ENCODE results near the gene NSUN7. TPM values are rescaled to one million over a fixed set of nuclear protein-coding genes. Genes with fewer than 3 reads are reported as not detected.

Gene NSUN7
- total RNA-seq, 2 donors from 2014 or later, result 12.6 to 14.3 TPM

DNA sequence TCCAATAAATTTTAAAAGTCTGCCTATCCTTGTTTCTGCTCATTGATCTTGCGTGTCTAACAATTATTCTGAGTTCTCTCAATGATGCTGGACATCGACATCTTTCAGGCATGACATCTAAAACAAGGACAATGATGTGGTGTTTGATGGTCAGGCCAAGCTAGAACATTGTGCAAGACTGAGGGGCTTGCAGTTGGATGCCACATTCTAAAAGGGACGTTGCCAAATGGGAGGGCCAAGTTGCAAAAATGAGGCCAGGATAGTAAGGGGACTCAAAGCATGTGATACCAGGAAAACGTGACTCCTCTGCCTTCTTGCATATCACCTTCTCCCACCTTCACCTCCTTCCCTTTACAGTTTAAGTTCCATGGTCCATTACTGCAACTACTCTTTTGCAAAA is 29.4 kb upstream of the NSUN7 start:
- Histone ChIP-seq H3K27ac (no peak overlapping the region), H3K4me1 (replicated peaks) (no peaks in the 10 kb centered on the region), H3K9me3 (no peaks in the 10 kb centered on the region), H3K4me3 (no peak overlapping the region), H3K27me3 (replicated peaks; ENCODE audit: insufficient read depth) (no peaks in the 10 kb centered on the region), H3K36me3 (no peaks in the 10 kb centered on the region)
- DNase-seq (ENCODE audit: low spot score), result no peak
- TF ChIP-seq POLR2A (IDR thresholded peaks at IDR 0.05) (no peak), POLR2AphosphoS5 (IDR thresholded peaks at IDR 0.05) (no peak)
- TF ChIP-seq, protein P1, sequence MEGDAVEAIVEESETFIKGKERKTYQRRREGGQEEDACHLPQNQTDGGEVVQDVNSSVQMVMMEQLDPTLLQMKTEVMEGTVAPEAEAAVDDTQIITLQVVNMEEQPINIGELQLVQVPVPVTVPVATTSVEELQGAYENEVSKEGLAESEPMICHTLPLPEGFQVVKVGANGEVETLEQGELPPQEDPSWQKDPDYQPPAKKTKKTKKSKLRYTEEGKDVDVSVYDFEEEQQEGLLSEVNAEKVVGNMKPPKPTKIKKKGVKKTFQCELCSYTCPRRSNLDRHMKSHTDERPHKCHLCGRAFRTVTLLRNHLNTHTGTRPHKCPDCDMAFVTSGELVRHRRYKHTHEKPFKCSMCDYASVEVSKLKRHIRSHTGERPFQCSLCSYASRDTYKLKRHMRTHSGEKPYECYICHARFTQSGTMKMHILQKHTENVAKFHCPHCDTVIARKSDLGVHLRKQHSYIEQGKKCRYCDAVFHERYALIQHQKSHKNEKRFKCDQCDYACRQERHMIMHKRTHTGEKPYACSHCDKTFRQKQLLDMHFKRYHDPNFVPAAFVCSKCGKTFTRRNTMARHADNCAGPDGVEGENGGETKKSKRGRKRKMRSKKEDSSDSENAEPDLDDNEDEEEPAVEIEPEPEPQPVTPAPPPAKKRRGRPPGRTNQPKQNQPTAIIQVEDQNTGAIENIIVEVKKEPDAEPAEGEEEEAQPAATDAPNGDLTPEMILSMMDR (IDR thresholded peaks at IDR 0.05), result no peak
- 74% methylated on average over 4 of the region's 4 CpGs for WGBS
- intact Hi-C loops (cut with DNase I), result no loop called here

DNA sequence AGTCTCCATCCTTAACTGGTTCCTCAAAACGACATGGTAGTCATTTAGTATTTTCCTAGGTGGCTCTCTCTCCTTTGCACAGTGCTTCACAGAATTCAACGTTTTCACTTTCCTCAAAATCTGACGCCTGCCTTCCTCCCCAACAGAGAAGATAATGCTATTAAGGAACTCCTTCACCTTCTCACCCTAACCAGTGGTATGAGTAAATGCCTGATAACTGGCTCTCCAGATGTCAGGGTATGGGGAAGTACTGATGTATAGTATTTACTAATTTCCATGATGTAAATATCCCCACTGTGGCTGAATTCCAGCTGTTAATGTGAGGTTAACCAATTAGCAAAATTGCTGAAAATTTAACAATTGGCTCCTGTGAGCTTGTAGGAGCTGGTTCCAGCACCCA is 28.8 kb upstream of the NSUN7 start:
- Histone ChIP-seq H3K4me1 (replicated peaks) (no peaks in the 10 kb centered on the region), H3K36me3 (no peaks in the 10 kb centered on the region), H3K27me3 (replicated peaks; ENCODE audit: insufficient read depth) (no peaks in the 10 kb centered on the region), H3K27ac (no peak overlapping the region), H3K4me3 (no peak overlapping the region), H3K9me3 (no peaks in the 10 kb centered on the region)
- TF ChIP-seq POLR2AphosphoS5 (IDR thresholded peaks at IDR 0.05) (no peak), POLR2A (IDR thresholded peaks at IDR 0.05) (no peak)
- TF ChIP-seq, protein P1 (IDR thresholded peaks at IDR 0.05), result no peak
- WGBS, result 47% methylated on average over 3 of the region's 3 CpGs
- intact Hi-C loops (cut with DNase I), result no loop called here
- no peak for DNase-seq (ENCODE audit: low spot score)

DNA sequence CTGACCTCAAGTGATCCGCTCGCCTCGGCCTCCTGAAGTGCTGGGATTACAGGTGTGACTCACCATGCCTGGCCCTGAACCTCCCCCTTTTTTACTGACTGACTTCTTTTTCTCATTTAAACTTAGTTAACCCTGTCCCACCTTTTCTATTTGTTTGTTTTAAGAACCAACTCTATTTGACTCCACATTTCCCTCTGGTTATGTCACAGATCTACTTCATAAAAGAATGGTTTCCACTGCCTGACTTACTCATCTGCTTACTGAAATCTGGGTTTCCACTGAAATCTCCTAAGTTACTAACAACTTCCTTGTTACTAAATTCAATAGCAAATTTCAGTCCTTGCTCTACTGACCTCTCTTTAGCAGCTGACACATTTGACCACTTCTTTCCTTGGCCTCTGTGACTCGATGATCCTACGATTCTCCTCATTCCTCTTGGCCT is 28.0 kb upstream of the NSUN7 start:
- H3K4me3 ChIP-seq, result no peak overlapping the region
- DNase-seq (ENCODE audit: low spot score), result no peak
- no peaks in the 10 kb centered on the region for H3K4me1 ChIP-seq (replicated peaks)
- no peaks in the 10 kb centered on the region for H3K36me3 ChIP-seq
- H3K9me3 ChIP-seq, result no peaks in the 10 kb centered on the region
- H3K27ac ChIP-seq, result no peak overlapping the region
- no peaks in the 10 kb centered on the region for H3K27me3 ChIP-seq (replicated peaks; ENCODE audit: insufficient read depth)
- 94% methylated on average over 5 of the region's 5 CpGs for WGBS
- intact Hi-C loops (cut with DNase I), result no loop called here
- no peak for TF ChIP-seq POLR2AphosphoS5 (IDR thresholded peaks at IDR 0.05)
- TF ChIP-seq POLR2A (IDR thresholded peaks at IDR 0.05), result no peak
- TF ChIP-seq, protein P1 (IDR thresholded peaks at IDR 0.05), result no peak

DNA sequence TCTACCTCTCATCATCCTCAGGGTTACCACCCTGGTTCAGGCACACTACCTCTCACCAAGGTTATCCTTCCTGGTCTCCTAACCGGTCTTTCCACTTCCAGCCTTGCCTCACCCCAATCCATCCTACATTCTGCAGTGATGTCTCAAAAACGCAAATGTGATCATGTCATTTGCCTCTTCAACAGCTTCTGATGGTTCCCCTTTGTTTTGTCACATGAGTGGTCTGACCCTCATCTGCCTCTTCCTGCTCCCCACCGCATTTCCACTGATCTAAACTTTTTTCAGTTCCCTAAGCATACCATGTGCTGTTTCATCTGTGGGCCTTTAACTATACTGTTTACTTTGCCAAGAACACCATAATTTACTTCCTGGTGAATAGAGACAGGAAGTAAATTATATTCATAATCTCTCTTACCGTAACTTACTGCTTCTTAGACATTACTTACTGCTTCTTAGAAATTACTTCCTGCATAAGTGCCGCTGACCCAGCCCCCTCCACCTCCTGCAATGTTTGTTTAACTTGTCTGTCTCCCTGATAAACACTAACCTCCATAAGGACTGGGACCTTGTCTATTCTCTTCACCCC is 27.1 kb upstream of the NSUN7 start:
- Histone ChIP-seq H3K4me3 (no peak overlapping the region), H3K9me3 (no peaks in the 10 kb centered on the region), H3K4me1 (replicated peaks) (no peaks in the 10 kb centered on the region), H3K27ac (no peak overlapping the region), H3K36me3 (no peaks in the 10 kb centered on the region), H3K27me3 (replicated peaks; ENCODE audit: insufficient read depth) (no peaks in the 10 kb centered on the region)
- DNase-seq (ENCODE audit: low spot score), result no peak
- intact Hi-C loops (cut with DNase I), result no loop called here
- TF ChIP-seq POLR2A (IDR thresholded peaks at IDR 0.05), result no peak
- TF ChIP-seq, protein P1 (IDR thresholded peaks at IDR 0.05), result no peak
- WGBS, result 53% methylated on average over 5 of the region's 5 CpGs

DNA sequence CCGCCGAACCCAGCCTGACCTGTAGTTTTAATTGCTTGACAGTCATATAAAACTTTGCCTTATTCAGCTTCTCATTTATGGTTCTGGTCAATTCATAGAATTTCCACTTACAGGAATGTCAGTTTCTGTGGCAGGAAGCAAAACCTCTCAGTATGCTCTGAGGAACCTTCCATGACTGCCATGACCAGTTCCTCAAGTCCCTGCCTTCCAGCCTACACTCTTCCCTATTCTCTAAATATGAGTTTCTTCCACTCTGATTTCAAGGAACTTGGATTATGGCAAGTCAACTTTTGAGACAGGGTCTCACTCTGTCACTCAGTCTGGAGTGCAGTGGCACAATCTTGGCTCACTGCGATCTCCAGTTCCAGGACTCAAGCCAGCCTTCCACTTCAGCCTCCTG is 26.0 kb upstream of the NSUN7 start:
- no peak for DNase-seq (ENCODE audit: low spot score)

More for the DNA sequence above, 26.0 kb upstream of the NSUN7 start:
- Histone ChIP-seq H3K4me3 (no peak overlapping the region), H3K27ac (no peak overlapping the region), H3K36me3 (no peaks in the 10 kb centered on the region), H3K27me3 (replicated peaks; ENCODE audit: insufficient read depth) (no peaks in the 10 kb centered on the region), H3K4me1 (replicated peaks) (no peaks in the 10 kb centered on the region), H3K9me3 (no peaks in the 10 kb centered on the region)
- intact Hi-C loops (cut with DNase I), result no loop called here
- 84% methylated on average over 3 of the region's 3 CpGs for WGBS
- TF ChIP-seq POLR2A (IDR thresholded peaks at IDR 0.05) (no peak), POLR2AphosphoS5 (IDR thresholded peaks at IDR 0.05) (no peak)
- TF ChIP-seq, protein P1 (IDR thresholded peaks at IDR 0.05), result no peak

Measured in prostate gland (tissue), 2 donors.